Left lobe of liver (tissue), 2 donors: ENCODE measurements around the gene C1S. TPM values are rescaled to one million over a fixed set of nuclear protein-coding genes. Genes with fewer than 3 reads are reported as not detected.
"Not testable (repeated sequence)": the region's sequence is repeated elsewhere in the genome, so short reads cannot be mapped to it uniquely, and the experiment has no call there.

Experiments
- ATAC-seq: fragments of 200-7000 bp; cut with Tn5 transposase; one replicate; pipeline ENCODE4 v1.9.1; 2020; ENCODE audit warnings: mild to moderate bottlenecking, moderate library complexity
- DNase-seq: peaks from one replicate; pipeline ENCODE4 v3.0.0-alpha.2; 2020; ENCODE audit warnings: low spot score
- total RNA-seq: library from RNA; stranded (reverse); gene quantifications from one replicate; pipeline ENCODE4 v1.2.1, GENCODE V29; 2021
- donor health status: DM: no; HTN: no; CAD: no; lungs with moderate emphysema.
- donor health status: DM: no; HTN: yes; CAD: no.

C1S gene
- total RNA-seq: 1,760 TPM

DNA sequence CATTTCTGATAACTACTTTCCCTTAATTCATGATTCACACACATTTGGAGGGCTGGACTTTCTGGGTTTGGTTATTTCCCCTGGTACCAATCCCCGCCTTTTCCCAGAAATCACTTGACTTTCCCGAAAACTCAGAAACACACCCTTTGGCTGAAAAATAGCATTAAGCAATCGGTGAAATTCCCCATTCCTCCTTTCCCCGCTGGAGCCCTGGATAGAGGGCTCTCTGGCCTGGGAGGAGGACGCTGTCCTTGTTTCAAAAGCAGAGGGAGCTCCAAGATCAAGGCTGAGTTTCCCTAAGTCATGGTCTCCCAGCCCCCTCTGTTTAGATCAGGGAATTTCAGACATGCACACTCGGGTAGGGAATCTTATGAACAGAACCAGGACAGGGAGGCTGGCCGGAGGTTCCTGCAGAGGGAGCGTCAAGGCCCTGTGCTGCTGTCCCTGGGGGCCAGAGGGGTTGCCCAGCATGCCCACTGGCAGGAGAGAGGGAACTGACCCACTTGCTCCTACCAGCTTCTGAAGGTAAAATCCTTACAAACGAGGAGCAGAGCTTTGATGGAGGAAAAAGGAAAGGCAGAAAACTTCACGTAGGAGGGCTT is at the start of gene C1S:
TSS of gene C1S (plus strand) at position 366 of the 602 bp plus-strand sequence. CDS start 1,195 bp downstream, outside the sequence.
- DNase-seq (peak; percentile 87), ATAC-seq (peak; percentile 85)

DNA sequence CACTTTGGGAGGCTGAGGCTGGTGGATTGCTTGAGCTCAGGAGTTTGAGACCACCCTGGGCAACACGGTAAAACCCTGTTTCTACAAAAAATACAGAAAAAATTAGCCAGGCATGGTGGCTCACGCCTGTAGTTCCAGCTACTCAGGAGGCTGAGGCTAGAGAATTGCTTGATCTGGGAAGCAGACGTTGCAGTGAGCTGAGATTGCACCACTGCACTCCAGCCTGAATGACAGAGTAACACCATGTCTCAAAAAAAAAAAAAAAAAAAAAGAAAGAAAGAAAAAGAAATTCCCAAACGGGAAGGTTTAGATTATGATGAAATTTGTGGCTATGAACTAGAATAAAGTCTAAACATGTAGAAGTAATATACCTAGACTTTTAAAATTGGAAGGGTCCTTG is 49.1 kb upstream of the C1S start:
- not testable (repeated sequence) for ATAC-seq, DNase-seq

DNA sequence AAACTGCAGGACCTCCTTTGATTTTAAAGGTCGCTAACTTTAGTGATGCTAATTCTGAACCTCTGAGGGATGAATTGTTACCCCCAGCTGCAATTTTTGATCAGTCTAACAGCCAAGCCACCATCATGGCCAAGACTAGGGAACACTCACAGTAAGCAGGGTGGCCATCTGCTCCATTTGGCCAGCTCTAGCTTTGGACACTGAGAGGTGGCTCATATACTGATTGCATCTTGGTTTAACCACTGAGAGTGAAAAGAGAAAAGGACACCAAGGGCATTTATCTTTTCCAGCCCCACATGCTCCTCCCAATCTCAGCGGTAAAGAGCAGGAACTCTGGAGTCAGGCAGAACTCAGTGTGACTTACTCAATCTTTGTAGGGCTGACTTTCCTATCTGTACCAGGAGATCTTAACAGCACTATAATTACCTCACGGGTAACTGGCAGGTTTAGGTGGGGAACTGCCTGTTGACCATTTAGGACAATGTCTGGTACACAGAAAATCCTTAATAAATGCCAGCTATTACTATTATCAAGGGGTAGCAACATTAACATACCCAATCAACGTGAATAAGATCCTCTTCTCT is 48.4 kb upstream of the C1S start:
- peak; percentile 45 for ATAC-seq

GRCh38 chr12:7013101-7013500 is 47.4 kb upstream of the C1S start:
- ATAC-seq: no peak
- DNase-seq: peak; percentile 22

More for the DNA sequence above, 48.4 kb upstream of the C1S start:
- no peak for DNase-seq

GRCh38 chr12:7015555-7016370 is 44.8 kb upstream of the C1S start:
- ATAC-seq (no peak), DNase-seq (peak; percentile 15)

DNA sequence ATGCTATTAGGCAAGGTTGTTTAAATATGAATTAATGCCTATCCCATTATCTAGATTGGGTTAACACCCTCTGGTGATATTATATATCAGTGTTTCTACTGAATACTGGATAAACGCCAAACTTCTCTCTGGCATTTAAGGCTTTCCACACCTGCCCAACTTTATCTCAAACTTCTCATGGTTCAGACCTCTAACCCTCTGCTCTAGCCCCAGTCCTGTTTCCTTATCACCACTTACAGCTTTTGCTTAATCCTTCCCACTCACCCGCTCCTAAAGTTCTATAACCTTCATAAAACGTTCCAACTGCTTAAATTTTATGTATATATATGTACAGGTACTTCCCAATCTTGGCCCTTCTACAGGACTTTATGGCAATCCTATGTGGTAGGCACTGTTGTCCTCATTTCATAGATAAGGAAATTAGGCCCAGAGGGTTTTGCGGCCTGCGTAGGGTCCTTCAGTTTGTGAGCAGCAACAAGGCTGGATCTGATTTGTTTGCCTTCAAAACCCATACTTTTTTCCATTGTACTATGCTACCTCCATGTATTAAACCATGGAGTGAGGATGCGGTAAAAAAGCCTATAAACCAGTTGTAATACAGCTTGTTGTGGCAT is 43.5 kb upstream of the C1S start:
- DNase-seq (peak; percentile 19), ATAC-seq (no peak)

- DNase-seq: no peak
- ATAC-seq: peak; percentile 37
Measured at GRCh38 chr12:7017870-7018349, 42.6 kb upstream of the C1S start.

DNA sequence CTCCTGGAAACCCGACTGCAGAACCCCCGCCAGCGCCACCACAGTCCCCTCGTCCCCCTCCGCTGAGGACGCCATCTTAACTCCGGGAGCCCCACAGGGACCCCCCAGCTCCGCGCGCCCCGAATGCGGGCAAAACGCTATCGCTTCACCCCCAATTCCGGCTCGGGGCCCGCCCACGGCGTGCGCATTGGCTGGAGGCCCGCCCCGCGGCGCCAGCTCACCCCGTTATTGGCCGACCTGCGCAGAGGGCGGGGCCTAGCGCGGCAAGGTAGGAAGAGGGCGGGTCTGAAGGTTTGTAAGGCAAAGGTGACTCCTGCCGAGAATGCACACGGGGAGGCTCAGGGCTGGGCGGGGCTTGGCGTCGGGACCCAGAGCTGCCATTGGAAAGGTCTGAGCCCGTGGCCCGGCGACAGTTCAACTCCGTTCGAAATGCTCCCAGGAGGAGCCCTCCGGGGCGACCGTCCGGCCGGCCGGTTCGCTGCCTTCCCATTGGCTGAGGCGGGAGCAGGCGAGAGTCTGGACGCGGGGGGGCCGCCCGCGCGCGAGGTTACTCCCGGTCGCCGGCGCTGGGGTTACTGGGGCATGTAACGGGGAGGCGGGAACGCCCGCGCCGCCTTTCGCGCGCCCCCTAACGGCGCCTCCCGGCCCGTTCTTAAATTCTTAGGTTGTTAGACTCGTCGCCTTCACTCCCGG is 42.0 kb upstream of the C1S start, which contains the start of gene LPCAT3:
TSS of gene LPCAT3 (minus strand) at position 127 of the 693 bp plus-strand sequence. CDS start at position 75, 52 bp downstream.
- peak; percentile 99 for DNase-seq
- ATAC-seq: peak; percentile 91

DNA sequence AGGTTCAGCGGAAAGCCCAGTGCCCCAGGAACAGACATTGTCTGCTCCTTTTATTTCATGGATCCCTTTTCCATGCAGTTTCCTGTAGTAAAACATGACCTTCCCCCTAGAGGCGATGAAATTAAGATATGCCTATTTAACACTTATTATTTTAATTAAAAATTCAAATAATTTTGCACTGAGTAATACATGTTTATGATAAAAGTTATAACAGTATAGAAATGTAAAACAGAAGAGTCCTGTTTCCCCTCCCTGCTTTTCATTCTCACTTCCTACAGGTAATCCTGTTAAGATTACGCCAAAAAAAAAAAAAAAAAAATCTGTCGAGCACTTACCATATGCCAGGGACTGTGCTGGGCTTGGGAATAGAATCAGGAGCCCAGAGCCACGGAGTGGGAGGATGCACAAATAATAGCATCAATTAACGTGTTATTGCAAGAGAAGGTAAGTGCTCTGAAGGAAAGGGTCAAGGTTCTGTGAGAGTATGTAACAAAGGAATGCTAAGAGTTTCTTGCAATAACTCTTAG is 41.4 kb upstream of the C1S start:
- DNase-seq: no peak

GRCh38 chr12:7021956-7022355 is 38.6 kb upstream of the C1S start:
- DNase-seq: no peak

More for the DNA sequence above, 41.4 kb upstream of the C1S start:
- no peak for ATAC-seq

DNA sequence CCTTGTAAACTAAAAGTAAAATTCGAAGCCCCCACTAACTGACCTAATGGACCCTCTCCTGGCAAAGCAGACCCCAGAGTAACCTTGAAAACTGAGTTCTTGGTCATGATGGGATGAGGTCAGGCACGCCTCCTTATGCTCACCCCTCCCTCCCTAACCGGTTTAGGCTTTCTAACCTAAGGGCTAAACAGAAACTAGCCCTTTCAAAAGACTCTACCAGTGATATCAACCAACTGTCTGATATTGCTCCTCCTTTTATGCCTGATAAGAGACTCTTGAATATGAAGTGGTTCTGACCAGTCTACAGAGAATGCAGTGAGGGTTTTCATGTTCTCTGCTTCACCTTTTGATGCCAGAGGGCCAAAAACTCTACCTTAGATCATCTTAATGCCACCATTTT is 37.4 kb upstream of the C1S start:
- no peak for DNase-seq
- no peak for ATAC-seq

More at GRCh38 chr12:7021956-7022355, 38.6 kb upstream of the C1S start:
- no peak for ATAC-seq

GRCh38 chr12:7026854-7027253 is 33.7 kb upstream of the C1S start:
- ATAC-seq (no peak), DNase-seq (no peak)

GRCh38 chr12:7031306-7031705 is 29.2 kb upstream of the C1S start:
- DNase-seq (peak; percentile 38), ATAC-seq (no peak)

DNA sequence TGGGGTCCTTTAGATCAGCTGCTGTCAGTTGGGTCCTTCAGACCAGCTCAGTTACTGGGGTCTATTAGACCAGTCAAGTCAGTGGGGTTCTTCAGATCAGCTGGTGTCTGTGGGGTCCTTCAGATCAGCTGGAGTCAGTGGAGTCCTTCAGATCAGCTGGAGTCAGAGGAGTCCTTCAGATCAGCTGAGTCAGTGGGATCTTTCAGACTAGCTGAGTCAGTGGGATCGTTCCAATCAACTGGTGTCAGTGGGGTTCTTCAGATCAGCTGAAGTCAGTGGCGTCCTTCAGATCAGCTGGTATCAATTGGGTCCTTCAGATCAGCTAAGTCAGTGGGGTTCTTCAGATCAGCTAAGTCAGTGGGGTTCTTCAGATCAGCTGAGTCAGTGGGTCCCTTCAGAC is 27.5 kb upstream of the C1S start:
- DNase-seq: no peak
- ATAC-seq: no peak

- ATAC-seq (no peak), DNase-seq (peak; percentile 18)
Measured at GRCh38 chr12:7034464-7034863, 26.1 kb upstream of the C1S start.

DNA sequence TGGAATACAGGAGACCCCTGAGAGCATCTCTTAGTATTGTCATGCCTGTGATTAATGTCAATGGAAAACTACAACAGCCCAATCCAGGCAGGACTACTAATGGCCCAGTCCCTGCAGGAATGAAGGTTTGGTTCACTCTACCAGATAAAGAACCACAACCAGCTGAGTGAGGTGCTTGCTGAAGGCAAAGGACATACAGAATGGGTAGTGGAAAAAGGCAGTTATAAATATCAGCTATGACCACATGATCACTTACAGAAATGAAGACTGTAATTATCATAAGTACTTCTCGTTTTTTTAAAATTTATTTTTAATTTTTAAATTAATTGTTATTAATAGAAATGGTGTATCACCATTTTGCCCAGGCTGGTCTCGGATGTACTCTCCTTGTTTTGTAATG is 25.1 kb upstream of the C1S start:
- ATAC-seq: no peak
- DNase-seq: no peak

DNA sequence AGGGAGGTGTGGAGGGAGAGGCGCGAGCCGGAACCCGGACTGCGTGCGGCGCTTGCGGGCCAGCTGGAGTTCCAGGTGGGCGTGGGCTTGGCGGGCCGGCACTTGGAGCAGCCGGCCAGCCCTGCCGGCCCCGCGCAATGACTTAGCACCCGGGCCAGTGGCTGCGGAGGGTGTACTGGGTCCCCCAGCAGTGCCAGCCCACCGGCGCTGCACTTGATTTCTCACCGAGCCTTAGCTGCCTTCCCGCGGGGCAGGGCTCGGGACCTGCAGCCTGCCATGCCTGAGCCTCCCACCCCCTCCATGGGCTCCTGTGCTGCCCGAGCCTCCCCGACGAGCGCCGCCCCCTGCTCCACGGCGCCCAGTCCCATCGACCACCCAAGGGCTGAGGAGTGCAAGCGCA is 23.1 kb upstream of the C1S start:
- not testable (repeated sequence) for DNase-seq

DNA sequence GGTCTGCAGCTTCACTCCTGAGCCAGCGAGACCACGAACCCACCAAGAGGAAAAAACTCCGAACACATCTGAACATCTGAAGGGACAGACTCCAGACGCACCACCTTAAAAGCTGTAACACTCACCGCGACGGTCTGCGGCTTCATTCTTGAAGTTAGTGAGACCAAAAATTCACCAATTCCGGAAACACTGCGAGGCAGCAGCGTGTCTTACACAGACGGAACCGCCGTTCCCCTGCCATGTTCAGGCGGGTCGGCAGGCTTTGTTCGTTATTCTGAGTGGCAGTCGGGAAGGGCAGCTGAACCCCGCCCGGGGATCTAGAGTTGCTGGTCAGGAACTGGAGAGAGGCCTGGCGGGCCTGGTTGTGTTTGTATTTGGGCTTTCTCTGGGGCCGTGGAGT is 21.9 kb upstream of the C1S start:
- DNase-seq (no peak), ATAC-seq (no peak)

More for the DNA sequence above, 23.1 kb upstream of the C1S start:
- ATAC-seq: not testable (repeated sequence)

GRCh38 chr12:7039403-7039802 is 21.1 kb upstream of the C1S start:
- no peak for DNase-seq
- ATAC-seq: no peak

- DNase-seq (no peak), ATAC-seq (peak; percentile 88)
Measured at GRCh38 chr12:7042842-7043241, 17.7 kb upstream of the C1S start.
